Peyer's patch (tissue), 4 donors: ENCODE data around the gene OVOL3. TPM values are rescaled to one million over a fixed set of nuclear protein-coding genes. Genes with fewer than 3 reads are reported as not detected.

ENCODE experiments used
- DNase-seq, 3 donors: peaks; one replicate each; pipeline ENCODE4 v3.0.0-alpha.2; 2017 to 2019
- H3K27ac ChIP-seq, 4 donors: fragments of 200-600 bp; sonication (generic); one replicate each; pipeline ENCODE4 v1.5.1; 2016 to 2019
- H3K27me3 ChIP-seq, 2 donors: fragments of 200-600 bp; sonication (generic); one replicate each; pipeline ENCODE4 v1.5.1; 2019
- H3K36me3 ChIP-seq, 3 donors: fragments of 200-600 bp; sonication (generic); one replicate each; pipeline ENCODE4 v1.5.1; 2016 to 2019
- H3K4me1 ChIP-seq, 4 donors: fragments of 200-600 bp; sonication (generic); one replicate each; pipeline ENCODE4 v1.5.1; 2016 to 2019
- H3K4me3 ChIP-seq, 4 donors: fragments of 200-600 bp; sonication (generic); 1 replicate in 3 of 4; 2 replicates in 1 of 4; pipeline ENCODE4 v1.5.1; 2016 to 2019; ENCODE audit warnings: mild to moderate bottlenecking in 1 of 4
- H3K9me3 ChIP-seq, 4 donors: fragments of 200-600 bp; sonication (generic); one replicate each; pipeline ENCODE4 v1.5.1; 2016 to 2019; ENCODE audit warnings: mild to moderate bottlenecking in 1 of 4
- CTCF ChIP-seq, 6 experiments: fragments of 450-650 bp in 4 of 6; fragments of 200-600 bp in 2 of 6; sonication (generic) in 1 of 6; IDR thresholded peaks; one replicate each; pipeline ENCODE4 v1.5.1; 2017 to 2019; ENCODE audit warnings: antibody characterized with exemption in 6 of 6, mild to moderate bottlenecking in 3 of 6, moderate library complexity in 1 of 6
- POLR2A ChIP-seq, 2 donors: fragments of 450-650 bp; IDR thresholded peaks; one replicate each; pipeline ENCODE4 v1.5.1; 2017; ENCODE audit warnings: antibody characterized with exemption in 2 of 2, mild to moderate bottlenecking in 2 of 2, moderate library complexity in 2 of 2
- total RNA-seq, 4 donors: library from RNA; depleted of rRNA; stranded (reverse); fragments of >200 nt; gene quantifications; one replicate each; pipeline ENCODE4 v1.1.0, GENCODE V29; 2016

The OVOL3 gene
- total RNA-seq, 4 donors from 2014 or later = not detected

GRCh38 chr19:36108684-36109083 is 2.3 kb upstream of the OVOL3 start:
- H3K9me3 ChIP-seq = no peaks in the 10 kb centered on the region
- H3K27ac ChIP-seq = no peak overlapping the region
- no peaks in the 10 kb centered on the region for H3K27me3 ChIP-seq
- H3K36me3 ChIP-seq = peaks cover 0 to 15% (median 0%) of the 10 kb centered on the region in 3 donors
- peaks cover 0 to 5% (median 3%) of the 10 kb centered on the region in 4 donors for H3K4me1 ChIP-seq
- H3K4me3 ChIP-seq = no peak overlapping the region
- TF ChIP-seq CTCF (IDR thresholded peaks at IDR 0.05) (no peak), POLR2A (IDR thresholded peaks at IDR 0.05) (no peak)
- DNase-seq = no peak

GRCh38 chr19:36111200-36111539 is 227 bp downstream of the OVOL3 start:
- peaks cover 2 to 15% (median 10%) of the 10 kb centered on the region in 4 donors for H3K4me1 ChIP-seq
- H3K4me3 ChIP-seq = no peak overlapping the region
- no peaks in the 10 kb centered on the region for H3K27me3 ChIP-seq
- H3K27ac ChIP-seq = no peak overlapping the region
- DNase-seq = no peak
- peaks cover 0 to 13% (median 0%) of the 10 kb centered on the region in 3 donors for H3K36me3 ChIP-seq
- H3K9me3 ChIP-seq = no peaks in the 10 kb centered on the region
- no peak for TF ChIP-seq CTCF (IDR thresholded peaks at IDR 0.05)

GRCh38 chr19:36112678-36113077 is 1.7 kb downstream of the OVOL3 start:
- Histone ChIP-seq H3K9me3 (no peaks in the 10 kb centered on the region), H3K4me1 (peaks cover 4 to 22% (median 15%) of the 10 kb centered on the region in 4 donors), H3K4me3 (no peak overlapping the region), H3K27me3 (no peaks in the 10 kb centered on the region), H3K27ac (no peak overlapping the region), H3K36me3 (peaks cover 0 to 13% (median 0%) of the 10 kb centered on the region in 3 donors)
- TF ChIP-seq CTCF (IDR thresholded peaks at IDR 0.05) (no peak), POLR2A (IDR thresholded peaks at IDR 0.05) (no peak)
- DNase-seq = no peak

- TF ChIP-seq CTCF (IDR thresholded peaks at IDR 0.05) (no peak), POLR2A (IDR thresholded peaks at IDR 0.05) (no peak)
- Histone ChIP-seq H3K9me3 (no peaks in the 10 kb centered on the region), H3K4me3 (peak overlapping the region in 3 of 4 donors; percentile 60 to 95 (median 85)), H3K27me3 (no peaks in the 10 kb centered on the region), H3K27ac (no peak overlapping the region), H3K36me3 (peaks cover 0 to 20% (median 0%) of the 10 kb centered on the region in 3 donors), H3K4me1 (peaks cover 4 to 22% (median 15%) of the 10 kb centered on the region in 4 donors)
- no peak for DNase-seq
Measured at GRCh38 chr19:36113425-36113824, 2.5 kb downstream of the OVOL3 start.

GRCh38 chr19:36113894-36114720 is 3.2 kb downstream of the OVOL3 start:
- Histone ChIP-seq H3K36me3 (peaks cover 0 to 26% (median 0%) of the 10 kb centered on the region in 3 donors), H3K4me1 (peaks cover 4 to 22% (median 15%) of the 10 kb centered on the region in 4 donors), H3K4me3 (peak overlapping the region; percentile 60 to 95 (median 80)), H3K9me3 (no peaks in the 10 kb centered on the region), H3K27me3 (no peaks in the 10 kb centered on the region), H3K27ac (peak overlapping the region; percentile 81 to 95 (median 88))
- peak in 1 of 6 experiments; percentile 17 for TF ChIP-seq CTCF (IDR thresholded peaks at IDR 0.05)
- TF ChIP-seq POLR2A (IDR thresholded peaks at IDR 0.05) = no peak
- DNase-seq = peak in 2 of 3 donors; percentile 19 to 51
